Heart left ventricle (tissue), 13 donors: ENCODE measurements around the gene CYP2C8.
"Not testable (repeated sequence)": the region's sequence is repeated elsewhere in the genome, so short reads cannot be mapped to it uniquely, and the experiment has no call there.

Experiments
- CTCF ChIP-seq, 12 donors: fragments of 200-600 bp; sonication (generic) in 4 of 12; IDR thresholded peaks; one replicate each; pipeline versions ENCODE4 v1.5.0 to v1.8.0; 2018 to 2022; ENCODE audit warnings: antibody characterized with exemption in 12 of 12, mild to moderate bottlenecking in 5 of 12
- POLR2A ChIP-seq, 2 donors: fragments of 450-650 bp; IDR thresholded peaks; one replicate each; pipeline ENCODE4 v1.6.1; 2017; ENCODE audit warnings: antibody characterized with exemption in 2 of 2, mild to moderate bottlenecking in 2 of 2, moderate library complexity in 2 of 2
- donor health status: ischemic (EF 13 %, LVEDD 7.1; RV severe dilation, severe dysfunction).
- donor health status: DM: no; HTN: yes; CAD: no.
- donor health status: DM: no; HTN: no; CAD: no.
- donor health status: ischemic (EF 25% LVEDD 6.9; RV normal size, moderate dysfunction).
- donor health status: ischemic (EF 25% LVEDD 5.7; RV mildly dilated, moderate dysfunction).
- donor health status: ischemic (EF 35%, LVEDD 5.7; RV mildly dilated, moderate dysfunction).
- donor health status: nonischemic (EF 11% LVEDD 7.7; RV severe dilation, severe dysfunction).
- donor health status: DM: yes; HTN: yes; CAD: no.
- donor health status: PGD.
- donor health status: ischemic (EF 29% LVEDD 5.4; RV normal size, mild dysfunction).
- donor health status: nonischemic (EF 23%, LVEDD 6.1; RV moderate dilation, normal function).

- not testable (repeated sequence) for TF ChIP-seq POLR2A, CTCF (IDR thresholded peaks at IDR 0.05)
These were observed 5.2 kb downstream of the CYP2C8 start for GRCh38 chr10:95064125-95064524.
